Karpas-422 (cell line): ENCODE results near the gene CCNT2. TPM values are rescaled to one million over a fixed set of nuclear protein-coding genes. Genes with fewer than 3 reads are reported as not detected.

Source experiments
- DNase-seq: peaks from one replicate; pipeline ENCODE4 v3.0.0-alpha.2; 2015
- H2AFZ ChIP-seq: fragments of 200-600 bp; sonication (generic); 2 replicates; pipeline ENCODE4 v1.6.1; 2014; ENCODE audit warnings: antibody characterized with exemption, low read length, mixed read lengths
- H3K27ac ChIP-seq: fragments of 200-600 bp; sonication (generic); 2 replicates; pipeline ENCODE4 v1.5.1; 2014; ENCODE audit warnings: mild to moderate bottlenecking, low read length, moderate library complexity
- H3K27me3 ChIP-seq: fragments of 200-600 bp; sonication (generic); 2 replicates; pipeline ENCODE4 v1.6.1; 2014; ENCODE audit warnings: low read length, mixed read lengths
- H3K36me3 ChIP-seq: fragments of 200-600 bp; sonication (generic); 2 replicates; pipeline ENCODE4 v1.6.1; 2014; ENCODE audit warnings: low read length, mixed read lengths; ENCODE audit not compliant: insufficient read depth
- H3K4me1 ChIP-seq: fragments of 200-600 bp; sonication (generic); 2 replicates; pipeline ENCODE4 v1.6.1; 2014; ENCODE audit warnings: mild to moderate bottlenecking, low read length, mixed read lengths
- H3K4me2 ChIP-seq: fragments of 200-600 bp; sonication (generic); 2 replicates; pipeline ENCODE4 v1.6.1; 2014; ENCODE audit warnings: low read length, low read depth, mild to moderate bottlenecking; ENCODE audit not compliant: poor library complexity, severe bottlenecking
- H3K4me3 ChIP-seq: fragments of 200-600 bp; sonication (generic); 2 replicates; pipeline ENCODE4 v1.5.1; 2014; ENCODE audit warnings: mild to moderate bottlenecking, antibody characterized with exemption, low read length, mixed read lengths
- H3K79me2 ChIP-seq: fragments of 200-600 bp; sonication (generic); 2 replicates; pipeline ENCODE4 v1.6.1; 2014; ENCODE audit warnings: mild to moderate bottlenecking, low read length, mixed read lengths
- H3K9ac ChIP-seq: fragments of 200-600 bp; sonication (generic); 2 replicates; pipeline ENCODE4 v1.6.0; 2014; ENCODE audit warnings: low read length
- H3K9me2 ChIP-seq: fragments of 200-600 bp; sonication (generic), shearing (Covaris generic); replicated peaks from 2 replicates; pipeline ENCODE4 v1.6.0; 2014; ENCODE audit warnings: mild to moderate bottlenecking, low read length, moderate library complexity; ENCODE audit not compliant: insufficient read depth
- H3K9me3 ChIP-seq: fragments of 300-700, 200-600 bp; sonication (generic); 2 replicates; pipeline ENCODE4 v1.6.1; 2014; ENCODE audit warnings: low read length, mixed read lengths
- H4K20me1 ChIP-seq: fragments of 200-600 bp; sonication (generic); 2 replicates; pipeline ENCODE4 v1.6.1; 2014; ENCODE audit warnings: mild to moderate bottlenecking, antibody characterized with exemption, low read length, low read depth; ENCODE audit not compliant: insufficient read depth
- total RNA-seq: library from RNA; depleted of rRNA; stranded (reverse); fragments of >200 nt; shearing (Covaris generic); gene quantifications from 2 replicates; pipeline ENCODE4 v1.2.3, GENCODE V29; 2014; ENCODE audit warnings: low replicate concordance; rRNA removed

Gene CCNT2
- 15.0 and 42.9 TPM in 2 replicates for total RNA-seq

DNA sequence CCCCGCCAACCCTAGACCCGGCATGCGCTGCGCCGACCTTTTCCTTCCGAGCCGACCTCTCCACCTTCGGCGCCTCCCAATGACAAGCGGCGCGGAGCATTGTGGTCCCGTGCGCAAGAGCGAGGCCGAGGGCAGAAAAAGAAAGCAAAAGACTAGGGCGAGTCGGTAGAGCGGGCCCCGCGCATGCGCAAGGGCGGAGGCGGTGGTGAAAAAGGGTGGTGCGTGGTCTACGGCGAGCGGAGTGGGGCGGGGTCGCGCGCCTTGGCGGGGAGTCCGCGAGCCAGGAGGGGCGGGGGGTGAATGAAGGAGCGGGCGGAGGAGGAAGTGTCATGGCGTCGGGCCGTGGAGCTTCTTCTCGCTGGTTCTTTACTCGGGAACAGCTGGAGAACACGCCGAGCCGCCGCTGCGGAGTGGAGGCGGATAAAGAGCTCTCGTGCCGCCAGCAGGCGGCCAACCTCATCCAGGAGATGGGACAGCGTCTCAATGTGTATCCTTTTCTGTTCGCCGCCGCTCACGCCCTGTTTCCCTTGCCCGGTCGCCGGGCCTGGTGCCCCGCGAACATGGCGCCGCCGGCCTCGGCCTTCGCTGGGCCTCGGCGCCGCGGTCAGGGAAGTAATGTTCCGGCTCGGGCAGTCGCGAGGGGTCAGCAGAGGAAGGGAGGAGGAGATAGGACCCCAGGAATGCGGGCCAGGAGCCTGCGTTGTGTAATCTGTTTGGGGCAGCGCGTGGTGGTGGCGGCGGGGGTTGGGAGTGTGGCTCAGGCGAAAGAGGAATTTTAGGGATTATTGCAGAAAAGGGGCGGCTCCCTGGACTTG, at the start of gene CCNT2:
CCNT2 (plus strand) TSS at position 297 of the 815 bp plus-strand sequence; CDS start at position 330, 33 bp downstream.
- no peaks in the 10 kb centered on the region for H3K9me2 ChIP-seq
- H3K9me3 ChIP-seq = no peaks in the 10 kb centered on the region
- peaks cover 50% of the 10 kb centered on the region for H3K79me2 ChIP-seq
- H3K27me3 ChIP-seq = no peaks in the 10 kb centered on the region
- H3K4me1 ChIP-seq = peaks cover 31% of the 10 kb centered on the region
- H3K27ac ChIP-seq = peak within 1 kb of the TSS; percentile 95
- H3K9ac ChIP-seq = peak within 1 kb of the TSS; percentile 85
- H4K20me1 ChIP-seq = peaks cover 35% of the 10 kb centered on the region
- peak within 1 kb of the TSS; percentile 79 for H3K4me2 ChIP-seq
- peaks cover 26% of the 10 kb centered on the region; the same call in 1 of the 2 replicates for H3K36me3 ChIP-seq
- H3K4me3 ChIP-seq = peak within 1 kb of the TSS; percentile 84
- peak; percentile 100 for DNase-seq
- peak within 1 kb of the TSS; percentile 38 for H2AFZ ChIP-seq

DNA sequence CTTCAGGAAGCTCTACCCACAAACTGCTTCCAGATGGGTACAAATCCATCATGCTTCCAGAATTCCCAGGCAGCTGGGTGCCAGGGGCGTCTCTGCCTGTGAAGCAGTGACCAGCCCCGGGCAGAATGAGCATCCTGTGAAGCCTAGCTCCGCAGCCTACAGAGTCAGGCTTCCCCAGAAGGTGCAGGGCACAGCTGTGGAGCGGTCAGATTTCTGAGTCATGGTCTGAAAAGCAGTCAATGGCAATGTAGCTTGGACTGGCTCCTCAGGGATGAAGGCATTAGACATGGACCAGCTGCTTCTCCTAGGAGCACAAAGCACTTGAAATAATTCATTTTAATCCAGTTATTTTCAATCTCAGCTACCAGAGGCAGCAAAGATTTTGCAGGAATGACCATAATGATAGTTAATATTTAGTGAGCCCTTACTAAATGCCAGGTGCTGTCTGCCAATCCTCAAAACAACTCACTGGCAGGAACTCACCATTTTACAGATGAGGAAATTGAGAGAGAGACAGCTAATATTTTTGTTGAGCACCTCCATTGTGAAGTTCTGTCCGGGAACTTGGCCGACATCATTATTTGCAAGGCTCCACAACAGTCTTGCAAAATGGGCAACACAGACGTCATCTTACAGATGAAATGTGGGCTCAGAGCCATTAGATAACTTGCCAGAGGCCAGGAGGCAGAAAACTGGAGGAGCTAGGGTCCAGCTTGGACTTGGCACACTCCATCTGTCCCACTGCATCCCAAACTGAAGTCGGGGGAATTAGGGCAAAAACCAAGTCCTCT, 48.5 kb upstream of the CCNT2 start:
- Histone ChIP-seq H3K9ac (no peak overlapping the region), H3K4me2 (no peak overlapping the region), H2AFZ (no peak overlapping the region), H3K27me3 (no peaks in the 10 kb centered on the region), H3K27ac (no peak overlapping the region), H3K4me1 (no peaks in the 10 kb centered on the region), H4K20me1 (no peaks in the 10 kb centered on the region), H3K79me2 (no peaks in the 10 kb centered on the region), H3K36me3 (no peaks in the 10 kb centered on the region), H3K4me3 (no peak overlapping the region), H3K9me3 (no peaks in the 10 kb centered on the region), H3K9me2 (no peaks in the 10 kb centered on the region)
- DNase-seq = no peak

DNA sequence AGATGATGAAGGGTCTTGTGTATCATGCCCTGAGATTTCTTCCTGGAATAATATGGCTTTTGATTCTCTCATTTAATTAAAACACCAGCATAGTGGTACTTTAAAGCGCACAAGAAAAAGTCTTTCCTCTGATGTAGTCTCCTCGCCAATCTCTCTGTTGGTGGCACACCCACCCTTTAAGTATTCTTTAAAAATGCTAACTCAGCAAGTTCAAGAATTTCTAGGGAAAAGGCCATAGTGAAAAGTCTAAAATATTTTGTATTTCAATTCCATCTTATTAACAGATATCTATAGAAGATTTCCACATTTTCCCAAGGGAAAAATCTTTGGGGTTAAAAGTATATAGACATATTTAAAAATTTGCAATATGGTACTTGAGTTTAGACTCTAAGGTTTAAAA, 45.5 kb upstream of the CCNT2 start:
- Histone ChIP-seq H2AFZ (no peak overlapping the region), H3K9me2 (no peaks in the 10 kb centered on the region), H3K9ac (no peak overlapping the region), H4K20me1 (no peaks in the 10 kb centered on the region), H3K27ac (no peak overlapping the region), H3K27me3 (no peaks in the 10 kb centered on the region), H3K36me3 (no peaks in the 10 kb centered on the region), H3K79me2 (no peaks in the 10 kb centered on the region), H3K4me3 (no peak overlapping the region), H3K4me2 (no peak overlapping the region), H3K9me3 (no peaks in the 10 kb centered on the region), H3K4me1 (no peaks in the 10 kb centered on the region)
- no peak for DNase-seq

DNA sequence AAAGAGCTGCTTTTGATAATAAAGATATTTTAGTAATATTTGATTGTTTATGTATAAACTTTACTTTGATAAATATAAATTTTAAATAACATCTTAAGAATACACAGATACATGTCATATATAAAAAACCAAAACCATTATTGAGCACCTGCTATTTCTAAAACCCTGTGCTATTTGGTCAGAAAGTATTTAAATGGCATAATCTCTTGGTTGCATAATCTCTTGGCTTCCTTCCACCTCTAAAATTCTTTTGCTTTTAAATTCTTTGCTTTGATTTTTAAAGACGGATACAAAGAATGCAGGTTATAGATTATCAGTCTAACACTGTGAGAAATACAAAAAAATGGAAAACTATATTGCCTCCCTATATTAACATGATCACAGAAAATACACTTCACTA, 43.3 kb upstream of the CCNT2 start:
- DNase-seq = no peak
- H2AFZ ChIP-seq = no peak overlapping the region
- no peaks in the 10 kb centered on the region for H3K36me3 ChIP-seq
- H3K79me2 ChIP-seq = no peaks in the 10 kb centered on the region
- H3K4me1 ChIP-seq = no peaks in the 10 kb centered on the region
- no peaks in the 10 kb centered on the region for H3K9me3 ChIP-seq
- no peak overlapping the region for H3K4me3 ChIP-seq
- no peak overlapping the region for H3K9ac ChIP-seq
- H3K9me2 ChIP-seq = no peaks in the 10 kb centered on the region
- no peaks in the 10 kb centered on the region for H3K27me3 ChIP-seq
- no peaks in the 10 kb centered on the region for H4K20me1 ChIP-seq
- no peak overlapping the region for H3K4me2 ChIP-seq
- no peak overlapping the region for H3K27ac ChIP-seq

DNA sequence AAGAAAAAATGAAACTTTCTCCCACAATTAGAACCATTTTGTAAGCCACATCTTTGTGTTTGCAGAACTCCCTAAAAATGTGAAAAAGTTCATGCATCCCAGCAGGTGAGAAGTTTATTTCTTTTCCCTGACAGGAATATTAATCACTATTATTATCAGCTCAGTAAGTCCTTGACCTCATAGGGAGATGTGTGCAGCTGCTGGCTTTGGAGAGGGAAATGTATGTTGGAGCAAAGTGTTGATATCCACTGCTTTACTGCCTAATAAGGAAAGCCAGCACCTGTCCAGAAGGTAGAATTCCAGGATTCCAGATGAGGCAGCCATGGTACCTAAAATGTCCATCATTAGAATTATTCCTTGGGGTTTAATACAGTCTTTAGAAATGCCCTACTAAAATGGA, 35.8 kb upstream of the CCNT2 start:
- no peaks in the 10 kb centered on the region for H3K36me3 ChIP-seq

DNA sequence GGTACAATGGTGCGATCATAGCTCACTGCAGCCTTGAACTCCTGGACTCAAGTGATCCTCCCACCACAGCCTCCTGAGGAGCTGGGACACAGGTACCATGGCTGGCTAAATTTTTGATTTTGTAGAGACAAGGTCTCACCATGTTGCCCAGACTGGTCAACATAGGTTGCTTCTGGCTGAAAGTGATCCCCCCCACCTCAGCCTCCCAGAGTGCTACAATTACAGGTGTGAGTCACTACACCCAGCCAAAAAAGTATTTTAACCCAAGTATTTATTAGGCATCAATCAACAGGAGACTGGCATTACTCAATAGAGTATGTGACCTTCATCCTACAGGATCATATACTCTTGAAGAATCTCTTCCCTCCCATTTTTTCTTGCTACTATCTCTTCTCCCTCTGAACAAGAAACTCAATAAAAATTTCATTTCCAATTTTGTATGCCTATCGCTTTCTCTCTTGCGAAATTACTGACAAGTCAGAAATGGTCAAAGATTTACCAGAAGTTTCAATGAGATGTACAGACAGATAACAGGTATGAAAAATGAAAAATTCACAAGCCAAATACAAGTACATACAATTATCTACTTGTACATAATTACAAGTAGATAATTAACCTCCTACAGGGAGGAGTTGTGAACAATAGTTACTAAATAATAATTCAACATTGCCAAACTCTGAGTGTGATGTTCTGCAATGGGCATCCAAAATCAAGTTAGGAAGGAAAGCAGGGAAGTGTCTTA, 34.9 kb upstream of the CCNT2 start:
- no peak overlapping the region for H3K27ac ChIP-seq

More for the DNA sequence above, 35.8 kb upstream of the CCNT2 start:
- Histone ChIP-seq H3K9me2 (no peaks in the 10 kb centered on the region), H3K79me2 (no peaks in the 10 kb centered on the region), H3K9ac (no peak overlapping the region), H3K4me2 (no peak overlapping the region), H4K20me1 (no peaks in the 10 kb centered on the region), H3K4me1 (no peaks in the 10 kb centered on the region), H3K27ac (no peak overlapping the region), H3K27me3 (no peaks in the 10 kb centered on the region), H3K9me3 (no peaks in the 10 kb centered on the region), H3K4me3 (no peak overlapping the region), H2AFZ (no peak overlapping the region)
- DNase-seq = no peak

DNA sequence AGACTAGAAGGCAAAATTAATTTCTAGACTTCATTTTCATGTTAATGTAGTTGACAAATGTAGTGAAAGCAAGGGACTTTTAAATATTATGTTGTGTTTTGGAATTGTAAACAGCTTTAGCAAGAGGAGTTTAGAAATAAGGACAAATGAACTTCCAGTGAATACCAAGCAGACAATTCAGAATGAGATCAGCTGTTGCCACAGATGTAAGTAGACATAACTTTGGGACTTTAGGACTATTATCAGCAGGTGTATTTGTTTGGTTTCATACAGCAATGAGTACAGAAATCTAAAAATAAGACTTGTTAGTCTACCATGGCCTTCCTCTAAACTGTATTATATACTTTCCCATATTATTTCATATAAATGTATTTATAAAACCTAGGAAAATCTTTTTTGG, 34.2 kb upstream of the CCNT2 start:
- H3K79me2 ChIP-seq = no peaks in the 10 kb centered on the region
- H4K20me1 ChIP-seq = no peaks in the 10 kb centered on the region
- no peak overlapping the region for H3K4me3 ChIP-seq
- no peaks in the 10 kb centered on the region for H3K27me3 ChIP-seq
- H3K9ac ChIP-seq = no peak overlapping the region
- no peaks in the 10 kb centered on the region for H3K9me3 ChIP-seq
- H3K4me1 ChIP-seq = no peaks in the 10 kb centered on the region
- no peaks in the 10 kb centered on the region for H3K36me3 ChIP-seq
- DNase-seq = no peak
- no peak overlapping the region for H2AFZ ChIP-seq
- no peaks in the 10 kb centered on the region for H3K9me2 ChIP-seq
- H3K27ac ChIP-seq = no peak overlapping the region
- no peak overlapping the region for H3K4me2 ChIP-seq

More for the DNA sequence above, 34.9 kb upstream of the CCNT2 start:
- no peak overlapping the region for H3K4me3 ChIP-seq
- no peak overlapping the region for H3K9ac ChIP-seq
- no peaks in the 10 kb centered on the region for H4K20me1 ChIP-seq
- no peaks in the 10 kb centered on the region for H3K79me2 ChIP-seq
- no peaks in the 10 kb centered on the region for H3K36me3 ChIP-seq
- H3K9me2 ChIP-seq = no peaks in the 10 kb centered on the region
- no peaks in the 10 kb centered on the region for H3K4me1 ChIP-seq
- no peak overlapping the region for H2AFZ ChIP-seq
- no peaks in the 10 kb centered on the region for H3K9me3 ChIP-seq
- H3K4me2 ChIP-seq = no peak overlapping the region
- no peak for DNase-seq
- H3K27me3 ChIP-seq = no peaks in the 10 kb centered on the region
